ENCODE measurements around the gene TRMT61B. TPM values are rescaled to one million over a fixed set of nuclear protein-coding genes. Genes with fewer than 3 reads are reported as not detected.

TRMT61B gene
- total RNA-seq, 2 donors from 2014 or later = 15.7 to 22.3 TPM

DNA sequence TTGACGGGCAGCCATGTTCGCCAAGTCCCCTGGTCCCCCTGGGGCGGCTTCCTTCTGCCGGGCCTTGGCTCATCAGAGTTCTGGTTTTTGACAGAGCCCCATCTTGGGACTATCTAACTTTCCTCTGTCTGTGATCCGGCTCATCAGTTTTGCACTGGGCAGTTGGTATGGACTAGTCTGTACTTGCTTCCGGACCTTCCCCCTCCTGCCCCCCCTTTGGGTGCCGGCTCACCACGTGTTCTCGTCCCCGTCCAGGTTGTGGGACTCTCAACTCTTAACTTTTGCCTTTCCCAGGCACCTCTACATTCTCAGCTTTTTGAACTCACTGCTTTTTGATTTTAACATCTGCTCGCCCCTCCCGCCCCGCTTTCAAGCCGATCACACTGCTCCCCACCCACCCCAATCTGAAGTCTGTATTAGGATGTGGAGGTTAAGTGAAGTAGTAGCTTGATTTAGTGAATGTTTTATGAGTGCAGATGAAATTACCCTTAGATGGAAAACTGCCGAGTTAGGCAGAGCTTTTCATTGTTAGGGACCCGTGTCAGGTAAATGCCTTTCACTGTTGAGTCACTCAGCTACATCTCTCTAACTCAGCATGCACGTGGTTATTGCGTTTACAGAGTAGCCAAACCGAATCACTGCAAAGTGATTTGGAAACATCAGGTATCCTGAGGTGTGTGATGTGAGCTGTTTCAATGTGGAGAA is 25.2 kb upstream of the TRMT61B start:
- Mint-ChIP-seq H3K27ac (peak overlapping the region; percentile 89 to 94), H3K36me3 (peaks cover 5% of the 10 kb centered on the region), H3K4me1 (ENCODE audit: low read depth in 2 of 2) (peaks cover 19 to 33% of the 10 kb centered on the region in 2 donors), H3K27me3 (no peaks in the 10 kb centered on the region), H3K9me3 (no peaks in the 10 kb centered on the region), H3K4me3 (peak overlapping the region; percentile 100)
- ATAC-seq (peak in 1 of 2 donors; percentile 43), DNase-seq (ENCODE audit: low spot score) (peak; percentile 61)

DNA sequence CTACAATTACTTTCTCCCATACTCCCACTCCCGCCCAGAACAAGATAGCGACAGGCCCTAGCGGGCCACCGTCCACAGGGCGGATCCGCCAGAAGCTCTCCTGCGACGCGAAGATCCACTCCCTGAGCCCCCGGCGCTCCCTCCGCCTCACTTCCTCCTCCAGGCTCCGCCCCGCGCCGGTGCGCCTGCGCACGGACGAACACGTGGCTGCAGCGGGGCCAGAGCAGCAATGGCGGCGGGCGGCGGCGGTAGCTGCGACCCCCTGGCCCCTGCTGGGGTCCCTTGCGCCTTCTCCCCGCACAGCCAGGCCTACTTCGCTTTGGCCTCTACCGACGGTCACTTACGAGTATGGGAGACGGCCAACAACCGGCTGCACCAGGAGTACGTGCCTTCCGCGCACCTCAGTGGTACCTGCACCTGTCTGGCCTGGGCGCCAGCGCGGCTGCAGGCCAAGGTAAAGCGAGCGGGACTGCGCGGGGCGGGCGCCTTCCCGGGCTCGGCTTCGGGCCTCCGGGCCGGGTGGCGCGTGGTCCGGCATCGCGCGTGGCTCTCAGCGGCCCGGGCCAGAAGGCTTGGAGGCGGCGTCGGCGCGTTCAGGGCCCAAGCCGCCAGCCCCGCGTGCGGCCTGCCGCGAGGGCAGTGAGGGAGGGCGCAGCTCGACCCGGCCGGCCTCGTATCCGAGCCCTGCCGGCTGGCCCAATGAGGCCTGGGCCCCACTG is 24.5 kb upstream of the TRMT61B start, which contains the start of gene WDR43:
Gene WDR43 (plus strand): TSS at position 198 of the 719 bp plus-strand sequence. CDS start 32 bp downstream, at position 230.
- Mint-ChIP-seq H3K36me3 (peaks cover 5% of the 10 kb centered on the region), H3K27me3 (no peaks in the 10 kb centered on the region), H3K27ac (peak within 1 kb of the TSS; percentile 89 to 94), H3K9me3 (no peaks in the 10 kb centered on the region), H3K4me3 (peak within 1 kb of the TSS; percentile 100), H3K4me1 (ENCODE audit: low read depth in 2 of 2) (peaks cover 19 to 33% of the 10 kb centered on the region in 2 donors)
- ATAC-seq = peak; percentile 99 to 100
- DNase-seq (ENCODE audit: low spot score) = peak; percentile 99

DNA sequence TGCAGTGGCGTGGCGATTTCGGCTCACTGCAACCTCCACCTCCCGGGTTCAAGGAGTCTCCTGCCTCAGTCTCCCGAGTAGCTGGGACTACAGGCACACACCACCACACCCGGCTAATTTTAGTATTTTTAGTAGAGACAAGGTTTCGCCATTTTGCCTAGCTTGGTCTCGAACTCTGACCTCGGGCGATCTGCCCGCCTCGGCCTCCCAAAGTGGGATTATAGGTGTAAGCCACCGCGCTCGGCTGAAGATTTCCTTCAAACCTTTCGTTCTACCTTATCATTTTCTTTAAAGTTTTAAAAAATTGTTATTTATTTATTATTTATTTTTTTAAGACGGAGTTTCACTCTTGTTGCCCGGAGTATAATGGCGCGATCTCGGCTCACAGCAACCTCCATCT is 23.4 kb upstream of the TRMT61B start:
- no peaks in the 10 kb centered on the region for H3K27me3 Mint-ChIP-seq
- H3K27ac Mint-ChIP-seq = no peak overlapping the region
- peaks cover 12 to 25% of the 10 kb centered on the region in 2 donors for H3K4me1 Mint-ChIP-seq (ENCODE audit: low read depth in 2 of 2)
- H3K36me3 Mint-ChIP-seq = peaks cover 5% of the 10 kb centered on the region
- no peaks in the 10 kb centered on the region for H3K9me3 Mint-ChIP-seq
- H3K4me3 Mint-ChIP-seq = no peak overlapping the region
- ATAC-seq = no peak
- no peak for DNase-seq (ENCODE audit: low spot score)

DNA sequence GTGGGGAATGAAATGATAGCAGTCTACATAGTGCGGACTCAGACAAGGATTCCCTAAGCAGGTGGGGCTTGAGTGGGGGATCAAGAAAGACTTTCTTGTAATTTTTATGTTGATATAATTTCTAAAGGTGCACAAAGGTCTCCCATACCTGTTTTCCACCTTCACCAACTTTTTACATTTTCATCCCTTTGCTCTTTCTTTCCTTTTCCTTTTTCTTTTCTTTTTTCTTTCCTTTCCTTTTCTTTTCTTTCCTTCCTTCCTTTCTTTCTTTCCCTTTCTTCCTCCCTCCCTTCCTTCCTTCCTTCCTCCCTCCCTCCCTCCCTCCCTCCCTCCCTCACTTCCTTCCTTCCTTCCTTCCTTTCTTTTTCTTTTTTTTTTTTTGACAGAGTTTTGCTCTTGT is 10.1 kb upstream of the TRMT61B start:
- no peak overlapping the region for H3K4me3 Mint-ChIP-seq
- H3K27ac Mint-ChIP-seq = no peak overlapping the region
- H3K4me1 Mint-ChIP-seq (ENCODE audit: low read depth in 2 of 2) = no peaks in the 10 kb centered on the region
- ATAC-seq = no peak
- no peaks in the 10 kb centered on the region for H3K36me3 Mint-ChIP-seq
- no peaks in the 10 kb centered on the region for H3K9me3 Mint-ChIP-seq
- DNase-seq (ENCODE audit: low spot score) = no peak
- H3K27me3 Mint-ChIP-seq = peaks cover 29 to 43% of the 10 kb centered on the region in 2 donors

DNA sequence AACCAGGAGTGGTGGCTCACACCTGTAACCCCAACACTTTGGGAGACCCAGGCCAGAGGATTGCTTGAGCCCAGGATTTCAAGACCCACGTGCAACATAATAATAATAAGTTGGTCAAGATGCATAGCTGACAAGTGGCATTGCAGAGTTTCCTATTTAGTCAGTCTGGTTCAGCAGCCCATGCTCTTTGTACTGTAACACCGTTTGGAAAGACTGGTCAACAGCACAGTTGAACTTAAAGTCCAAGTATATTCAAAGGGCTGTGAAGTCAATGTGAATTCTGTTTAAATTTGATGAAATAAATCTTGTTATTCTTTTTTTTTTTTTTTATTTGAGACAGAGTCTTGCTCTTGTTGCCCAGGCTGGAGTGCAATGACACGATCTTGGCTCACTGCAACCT is 1.5 kb upstream of the TRMT61B start:
- Mint-ChIP-seq H3K36me3 (no peaks in the 10 kb centered on the region), H3K4me3 (no peak overlapping the region), H3K4me1 (ENCODE audit: low read depth in 2 of 2) (peaks cover 20 to 21% of the 10 kb centered on the region in 2 donors), H3K9me3 (no peaks in the 10 kb centered on the region), H3K27ac (no peak overlapping the region), H3K27me3 (peaks cover 12 to 17% of the 10 kb centered on the region in 2 donors)
- no peak for ATAC-seq
- DNase-seq (ENCODE audit: low spot score) = no peak

DNA sequence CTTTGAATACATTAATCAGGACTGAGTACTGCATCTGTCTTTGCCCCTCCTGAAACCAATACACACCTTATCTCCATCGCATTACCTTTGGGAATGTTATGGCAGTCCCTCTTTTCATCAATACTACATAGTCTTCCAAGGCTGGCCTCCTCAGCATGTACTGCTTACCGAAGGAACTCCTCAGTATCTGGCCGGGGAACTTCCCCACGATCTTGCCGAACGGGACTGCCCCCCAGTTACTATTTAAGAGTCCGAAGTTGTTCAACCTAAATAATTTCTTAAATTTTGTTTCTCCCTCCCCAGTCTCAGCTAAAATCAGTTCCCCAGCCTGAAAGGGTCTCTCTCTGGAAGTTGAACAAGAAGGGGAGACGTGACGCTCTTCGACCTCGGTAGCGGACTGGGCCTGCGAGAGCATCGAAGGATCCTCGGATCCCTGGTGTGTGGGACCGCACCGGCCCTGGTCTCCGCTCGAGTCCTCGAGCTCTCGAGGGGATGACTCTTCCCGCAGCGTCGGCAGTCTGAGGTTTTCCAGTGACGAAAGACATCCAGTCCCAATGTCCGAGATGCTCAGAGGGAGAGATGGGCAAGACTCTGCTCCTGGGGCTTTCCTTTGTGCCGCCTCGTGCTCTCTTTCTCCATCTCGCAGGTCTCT is 489 bp downstream of the TRMT61B start:
- no peaks in the 10 kb centered on the region for H3K27me3 Mint-ChIP-seq
- DNase-seq (ENCODE audit: low spot score) (no peak), ATAC-seq (peak; percentile 40 to 65)
- H3K27ac Mint-ChIP-seq = peak overlapping the region; percentile 79 to 99
- no peaks in the 10 kb centered on the region for H3K9me3 Mint-ChIP-seq
- peak overlapping the region; percentile 92 for H3K4me3 Mint-ChIP-seq
- peaks cover 25 to 27% of the 10 kb centered on the region in 2 donors for H3K4me1 Mint-ChIP-seq (ENCODE audit: low read depth in 2 of 2)
- peaks cover 6% of the 10 kb centered on the region for H3K36me3 Mint-ChIP-seq

DNA sequence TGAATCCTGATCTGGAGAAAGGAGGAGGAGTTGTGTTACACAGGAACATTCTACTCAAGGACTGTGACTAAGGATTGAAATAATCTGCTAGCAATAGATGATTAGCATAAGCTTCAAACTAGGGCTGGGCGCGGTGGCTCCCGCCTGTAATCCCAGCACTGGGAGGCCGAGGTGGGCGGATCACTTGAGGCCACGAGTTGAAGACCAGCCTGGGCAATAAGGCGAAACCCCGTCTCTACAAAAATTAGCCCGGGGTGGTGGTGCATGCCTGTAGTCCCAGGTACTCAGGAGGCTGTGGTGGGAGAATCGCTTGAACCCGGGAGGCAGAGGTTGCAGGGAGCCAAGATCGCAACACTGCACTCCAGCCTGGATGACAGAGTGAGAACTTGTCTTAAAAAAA is 1.5 kb downstream of the TRMT61B start:
- Mint-ChIP-seq H3K36me3 (peaks cover 10% of the 10 kb centered on the region), H3K4me1 (ENCODE audit: low read depth in 2 of 2) (peaks cover 32 to 34% of the 10 kb centered on the region in 2 donors), H3K27me3 (no peaks in the 10 kb centered on the region), H3K4me3 (peak overlapping the region; percentile 92), H3K27ac (peak overlapping the region; percentile 12 to 55), H3K9me3 (no peaks in the 10 kb centered on the region)
- DNase-seq (ENCODE audit: low spot score) = no peak
- no peak for ATAC-seq

DNA sequence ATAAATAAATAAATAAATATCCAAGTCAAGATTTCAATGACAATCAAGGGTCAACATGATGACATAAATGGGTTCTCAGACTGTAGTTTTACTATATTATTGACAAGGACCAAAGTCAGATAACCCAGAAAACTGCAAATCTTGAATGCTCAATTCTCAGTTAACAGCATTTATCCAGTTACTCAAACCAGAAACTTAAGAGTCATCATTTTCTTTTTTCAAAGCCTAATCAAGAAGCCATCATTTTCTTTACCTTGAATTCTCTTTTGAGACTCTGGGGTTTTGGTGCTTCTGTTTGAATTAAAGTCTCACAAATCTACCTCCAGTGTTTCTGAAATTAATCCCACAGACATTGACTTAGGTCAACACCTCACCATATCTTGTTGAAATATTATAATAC is 14.1 kb downstream of the TRMT61B start:
- Mint-ChIP-seq H3K9me3 (no peaks in the 10 kb centered on the region), H3K4me3 (no peak overlapping the region), H3K4me1 (ENCODE audit: low read depth in 2 of 2) (peaks cover 0 to 6% of the 10 kb centered on the region in 2 donors), H3K27me3 (no peaks in the 10 kb centered on the region), H3K36me3 (peaks cover 15% of the 10 kb centered on the region), H3K27ac (no peak overlapping the region)
- ATAC-seq (no peak), DNase-seq (ENCODE audit: low spot score) (no peak)

DNA sequence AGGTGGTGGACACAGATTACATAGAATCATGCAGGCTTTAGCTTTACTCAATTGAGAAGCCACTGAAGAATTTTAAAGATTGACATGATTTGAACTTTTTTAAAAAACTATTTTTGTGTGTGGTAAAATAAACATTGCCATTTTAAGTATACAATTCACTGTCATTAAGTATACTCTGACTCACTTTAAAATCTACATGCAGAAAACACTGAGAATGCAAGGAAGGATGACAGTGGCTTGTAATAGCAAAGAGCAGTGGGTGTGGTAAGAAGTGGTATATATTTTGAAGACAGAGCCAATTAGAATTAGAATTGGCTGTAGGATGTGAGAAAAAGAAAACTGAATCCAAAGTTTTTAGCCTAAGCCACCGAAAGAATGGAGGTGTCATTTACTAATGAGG is 14.9 kb downstream of the TRMT61B start:
- no peak for ATAC-seq
- H3K4me3 Mint-ChIP-seq = no peak overlapping the region
- no peak for DNase-seq (ENCODE audit: low spot score)
- no peaks in the 10 kb centered on the region for H3K27me3 Mint-ChIP-seq
- H3K4me1 Mint-ChIP-seq (ENCODE audit: low read depth in 2 of 2) = peaks cover 0 to under 1% of the 10 kb centered on the region in 2 donors
- H3K27ac Mint-ChIP-seq = peak overlapping the region in 1 of 2 donors; percentile 18
- H3K36me3 Mint-ChIP-seq = peaks cover 8% of the 10 kb centered on the region
- H3K9me3 Mint-ChIP-seq = no peaks in the 10 kb centered on the region

DNA sequence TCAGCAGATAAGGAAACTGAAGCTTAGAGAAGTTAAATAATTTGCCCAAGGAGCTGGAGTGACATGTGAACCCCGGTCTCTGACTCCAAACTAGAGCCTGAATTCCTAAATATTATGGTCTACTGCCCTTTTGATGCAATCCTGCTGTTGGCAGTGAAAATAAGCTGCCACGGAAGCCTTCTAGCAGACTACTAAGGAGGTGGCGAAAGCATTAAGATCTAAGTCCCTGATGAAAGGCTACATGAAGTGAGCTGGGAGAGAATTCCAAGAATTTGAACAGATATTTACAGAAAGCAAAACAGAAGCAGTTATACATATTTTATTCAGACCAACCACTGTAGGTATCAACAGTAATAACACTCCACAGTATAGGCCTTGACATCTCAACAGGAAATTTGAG is 28.1 kb downstream of the TRMT61B start:
- ATAC-seq (no peak), DNase-seq (ENCODE audit: low spot score) (no peak)
- H3K4me3 Mint-ChIP-seq = no peak overlapping the region
- H3K36me3 Mint-ChIP-seq = no peaks in the 10 kb centered on the region
- H3K9me3 Mint-ChIP-seq = no peaks in the 10 kb centered on the region
- H3K27me3 Mint-ChIP-seq = no peaks in the 10 kb centered on the region
- H3K27ac Mint-ChIP-seq = no peak overlapping the region
- H3K4me1 Mint-ChIP-seq (ENCODE audit: low read depth in 2 of 2) = no peaks in the 10 kb centered on the region

DNA sequence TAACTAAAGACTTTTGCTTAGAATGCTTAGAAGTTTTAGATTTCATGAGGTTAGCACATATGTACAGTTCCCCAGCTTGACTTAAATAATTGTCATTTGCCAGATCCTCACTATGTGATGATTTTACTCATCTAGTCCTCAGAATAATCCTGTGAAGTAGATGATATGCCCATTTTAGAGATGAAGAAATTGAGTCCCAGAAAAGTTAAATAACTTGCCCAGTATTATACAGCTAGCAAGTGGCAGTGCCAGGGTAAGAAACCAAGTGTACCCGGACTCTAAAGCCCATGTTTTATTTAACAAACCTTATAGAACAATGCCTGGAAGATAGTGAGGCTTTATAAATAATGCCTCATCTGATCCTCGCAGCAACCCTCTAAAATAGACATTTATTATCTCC is 31.1 kb downstream of the TRMT61B start:
- no peak overlapping the region for H3K27ac Mint-ChIP-seq
- no peaks in the 10 kb centered on the region for H3K36me3 Mint-ChIP-seq
- DNase-seq (ENCODE audit: low spot score) (no peak), ATAC-seq (no peak)
- no peak overlapping the region for H3K4me3 Mint-ChIP-seq
- no peaks in the 10 kb centered on the region for H3K9me3 Mint-ChIP-seq
- H3K4me1 Mint-ChIP-seq (ENCODE audit: low read depth in 2 of 2) = no peaks in the 10 kb centered on the region
- H3K27me3 Mint-ChIP-seq = no peaks in the 10 kb centered on the region

DNA sequence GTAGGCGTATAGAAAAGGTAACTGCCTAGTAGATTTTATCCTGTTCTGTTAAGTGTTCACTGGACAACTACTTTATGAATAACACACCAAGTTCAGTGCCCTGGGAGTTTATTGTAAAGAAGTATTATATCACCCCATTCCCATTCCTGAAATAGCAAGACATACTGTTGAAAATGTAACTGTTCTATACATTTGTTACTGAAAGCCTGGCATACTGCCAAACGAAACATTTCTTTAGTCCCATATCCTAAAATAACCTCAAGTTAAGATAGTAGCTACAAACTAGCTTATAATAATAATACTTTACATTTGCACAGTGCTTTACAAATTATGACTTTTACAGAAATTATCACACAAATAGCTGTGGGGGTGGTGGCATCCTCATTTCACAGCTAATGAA is 34.3 kb downstream of the TRMT61B start:
- DNase-seq (ENCODE audit: low spot score) = no peak
- Mint-ChIP-seq H3K36me3 (no peaks in the 10 kb centered on the region), H3K27me3 (no peaks in the 10 kb centered on the region), H3K27ac (no peak overlapping the region), H3K4me1 (ENCODE audit: low read depth in 2 of 2) (no peaks in the 10 kb centered on the region), H3K4me3 (no peak overlapping the region), H3K9me3 (no peaks in the 10 kb centered on the region)
- ATAC-seq = no peak

DNA sequence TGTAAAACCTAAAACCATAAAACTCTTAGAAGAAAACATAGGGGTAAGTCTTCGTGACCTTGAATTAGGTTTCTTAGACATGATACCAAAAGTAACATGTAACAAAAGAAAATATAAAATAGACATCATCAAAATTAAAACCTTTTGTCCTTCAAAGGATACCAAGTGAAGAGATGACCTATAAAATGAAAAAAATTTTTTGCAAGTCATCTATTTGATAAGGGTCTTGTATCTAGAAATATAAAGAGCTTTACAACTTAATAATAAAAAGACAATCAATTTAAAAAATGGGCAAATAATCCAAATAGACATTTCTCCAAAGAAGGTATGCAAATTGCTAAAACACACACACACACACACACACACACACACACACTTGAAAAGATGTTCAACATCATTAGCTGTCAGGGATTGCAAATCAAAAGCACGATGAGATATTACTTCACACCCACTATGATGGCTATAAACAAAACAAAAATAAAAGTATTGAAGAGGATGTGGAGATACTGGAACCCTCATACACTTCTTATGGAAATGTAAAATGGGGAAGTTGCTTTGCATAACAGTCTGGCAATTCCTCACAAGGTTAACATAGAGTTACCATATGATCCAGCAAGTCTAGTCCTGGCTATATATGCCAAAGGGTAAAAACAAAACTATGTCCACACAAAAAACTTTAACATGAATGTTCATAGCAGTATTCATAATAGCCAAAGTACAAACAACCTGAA is 36.2 kb downstream of the TRMT61B start:
- Mint-ChIP-seq H3K9me3 (no peaks in the 10 kb centered on the region), H3K4me3 (no peak overlapping the region), H3K36me3 (no peaks in the 10 kb centered on the region), H3K4me1 (ENCODE audit: low read depth in 2 of 2) (no peaks in the 10 kb centered on the region), H3K27ac (no peak overlapping the region), H3K27me3 (no peaks in the 10 kb centered on the region)
- DNase-seq (ENCODE audit: low spot score) (no peak), ATAC-seq (no peak)

All from natural killer cell treated with Interleukin-12 subunit alpha and Interleukin-12 subunit beta and Interleukin-15 and Interleukin-18, amount 100 ng/mL, for 72 hours (primary cell).